Measurements from ENCODE around the gene THEM4.
"Not testable (repeated sequence)": the region's sequence is repeated elsewhere in the genome, so short reads cannot be mapped to it uniquely, and the experiment has no call there.

The THEM4 gene

DNA sequence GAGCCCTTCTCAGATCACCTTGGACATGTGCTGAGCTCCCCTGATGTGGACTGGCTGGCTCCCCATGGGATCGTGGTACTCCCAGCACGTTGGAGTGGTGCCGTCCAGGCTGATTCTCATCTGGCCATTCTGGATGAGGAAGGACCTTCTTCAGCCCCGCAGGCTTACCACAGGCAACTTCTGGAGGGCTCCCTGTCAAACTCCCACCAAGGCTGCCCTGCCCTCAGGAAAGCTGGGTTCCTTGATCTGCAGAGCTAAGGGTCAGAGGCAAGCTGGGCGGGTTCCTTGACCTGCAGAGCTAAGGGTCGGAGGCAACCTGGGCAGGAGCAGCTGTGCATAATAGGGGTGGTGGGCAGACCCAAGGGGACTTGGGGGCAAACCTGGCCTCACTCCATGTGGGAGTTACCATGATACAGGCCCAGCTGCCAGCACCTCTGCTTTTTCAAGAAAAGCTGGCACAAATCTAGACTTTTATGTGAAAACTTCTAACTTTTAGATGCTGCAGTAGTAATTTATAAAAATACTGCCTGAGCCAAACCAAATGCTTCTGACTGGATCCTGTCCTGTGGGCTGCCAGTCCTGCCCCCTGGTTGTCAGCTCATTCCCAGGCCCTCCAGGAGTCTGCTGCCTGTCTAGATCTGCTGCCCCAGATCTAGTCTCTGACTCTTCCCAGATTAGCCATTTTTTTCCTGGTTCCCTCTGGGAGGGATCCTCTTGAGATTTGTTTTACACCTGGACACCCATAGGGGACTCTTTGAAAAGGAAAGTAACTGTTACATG lies 50.2 kb downstream of the THEM4 start:
- no peak for DNase-seq (ENCODE audit: low read depth)

GRCh38 chr1:151858030-151858746 lies 51.1 kb downstream of the THEM4 start:
- DNase-seq (ENCODE audit: low read depth): no peak

GRCh38 chr1:151855933-151856332 lies 53.4 kb downstream of the THEM4 start:
- no peak for DNase-seq (ENCODE audit: low read depth)

DNA sequence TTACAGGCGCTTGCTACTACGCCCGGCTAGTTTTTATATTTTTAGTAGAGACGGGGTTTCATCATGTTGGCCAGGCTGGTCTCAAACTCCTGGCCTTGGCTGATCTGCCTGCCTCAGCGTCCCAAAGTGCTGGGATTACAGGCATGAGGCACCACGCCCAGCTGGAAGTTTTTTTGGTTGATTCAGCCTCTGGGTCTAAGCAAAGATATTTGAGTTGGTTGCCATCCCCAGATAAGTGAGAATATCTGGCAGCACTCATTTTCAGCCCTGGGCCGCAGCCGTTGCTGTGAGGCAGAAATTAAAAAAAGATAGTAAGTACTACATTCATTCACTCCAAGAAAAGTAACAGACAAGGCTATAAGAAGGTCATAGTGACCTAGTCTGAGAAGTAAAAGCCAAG lies 53.8 kb downstream of the THEM4 start:
- DNase-seq (ENCODE audit: low read depth): not testable (repeated sequence)

GRCh38 chr1:151854658-151855057 lies 54.7 kb downstream of the THEM4 start:
- DNase-seq (ENCODE audit: low read depth): no peak

DNA sequence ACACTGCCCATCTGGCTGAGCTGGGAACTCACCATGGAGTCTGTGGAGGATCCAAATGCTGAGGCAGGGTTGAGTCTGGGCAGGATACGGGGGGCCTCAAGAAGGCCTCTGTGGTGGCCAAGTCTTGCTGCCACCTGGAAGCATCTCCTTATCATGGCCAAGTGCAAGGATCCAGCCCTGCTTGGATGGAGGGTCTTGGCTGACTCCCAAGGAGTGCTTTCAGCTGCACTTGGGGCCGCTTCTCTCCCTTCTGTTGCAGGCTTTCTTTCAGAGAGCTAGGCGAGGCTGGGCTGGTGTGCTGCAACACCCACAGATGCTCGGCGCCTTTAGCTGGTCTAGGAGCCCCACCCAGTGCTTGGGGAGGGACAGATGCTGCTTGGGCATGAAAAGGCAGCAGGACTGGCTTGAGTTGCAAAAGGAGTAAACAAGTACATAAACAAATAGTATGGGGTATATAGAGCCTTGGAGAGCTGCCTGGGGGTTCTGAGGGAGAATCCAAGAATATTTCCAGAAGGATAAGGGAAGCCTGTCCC lies 55.8 kb downstream of the THEM4 start, which contains the start of gene THEM5:
Gene THEM5, minus strand, starts transcription at position 302 of the 533 bp plus-strand sequence. Its CDS starts 147 bp downstream, at position 155.
- DNase-seq (ENCODE audit: low read depth): no peak

DNA sequence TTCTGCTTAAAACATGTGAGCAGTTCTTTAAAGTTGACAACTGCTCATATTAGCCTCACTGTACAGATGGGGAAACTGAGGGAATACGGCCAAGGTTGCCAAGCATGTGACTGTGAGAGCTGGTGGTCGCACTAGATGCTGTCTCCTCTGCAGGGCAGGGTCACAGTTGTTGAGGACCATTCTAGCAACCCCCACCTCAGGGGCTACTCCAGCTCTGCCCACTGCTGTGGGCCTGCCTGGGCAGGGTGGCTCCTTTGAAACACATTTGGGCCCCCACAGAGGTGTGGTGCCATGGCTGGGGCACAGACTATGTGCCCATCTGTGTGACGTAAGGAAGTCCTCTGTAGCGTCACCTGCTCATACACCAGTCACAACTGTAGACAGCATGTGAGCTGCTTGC lies 56.6 kb downstream of the THEM4 start:
- no peak for DNase-seq (ENCODE audit: low read depth)

DNA sequence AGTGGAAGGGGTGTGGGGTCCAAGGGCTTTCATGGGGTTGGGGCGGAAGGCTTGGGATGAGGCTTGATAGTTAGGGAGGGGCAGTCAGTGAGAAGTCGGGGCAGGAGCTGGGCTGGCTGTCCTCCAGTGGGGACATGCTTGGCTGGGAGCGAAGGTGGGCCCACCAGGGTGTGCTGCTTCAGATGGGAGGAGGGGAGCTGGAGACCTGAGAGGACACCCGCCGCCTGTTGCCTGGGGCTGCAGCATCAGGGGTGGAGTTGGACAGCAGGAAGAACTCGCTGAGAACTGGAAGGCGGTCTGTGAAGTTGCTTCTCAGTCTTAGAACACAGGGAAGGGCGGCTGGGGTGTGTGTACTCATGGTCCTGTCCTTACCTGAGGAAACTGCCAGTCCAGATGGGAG lies 57.4 kb downstream of the THEM4 start:
- DNase-seq (ENCODE audit: low read depth): no peak

- no peak for DNase-seq (ENCODE audit: low read depth)
These were observed 59.4 kb downstream of the THEM4 start for GRCh38 chr1:151849871-151850270.

DNA sequence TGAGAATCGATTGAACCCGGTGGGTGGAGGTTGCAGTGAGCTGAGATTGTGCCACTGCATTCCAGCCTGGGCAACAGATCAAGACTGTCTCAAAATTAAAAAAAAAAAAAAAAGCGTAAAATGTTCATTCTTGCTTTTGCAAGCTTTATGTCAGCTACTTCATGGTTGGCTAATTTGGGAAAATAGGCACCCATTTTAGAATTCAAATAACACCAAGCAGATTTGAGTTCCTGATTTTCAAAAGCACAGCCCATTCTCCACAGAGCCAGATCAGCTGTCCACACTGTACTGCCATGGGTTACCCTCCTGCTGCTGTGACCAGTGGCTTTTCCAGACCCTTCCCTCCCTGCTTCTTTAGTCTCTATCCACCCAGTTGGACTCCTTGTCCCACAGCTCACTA lies 60.2 kb downstream of the THEM4 start:
- DNase-seq (ENCODE audit: low read depth): no peak

DNA sequence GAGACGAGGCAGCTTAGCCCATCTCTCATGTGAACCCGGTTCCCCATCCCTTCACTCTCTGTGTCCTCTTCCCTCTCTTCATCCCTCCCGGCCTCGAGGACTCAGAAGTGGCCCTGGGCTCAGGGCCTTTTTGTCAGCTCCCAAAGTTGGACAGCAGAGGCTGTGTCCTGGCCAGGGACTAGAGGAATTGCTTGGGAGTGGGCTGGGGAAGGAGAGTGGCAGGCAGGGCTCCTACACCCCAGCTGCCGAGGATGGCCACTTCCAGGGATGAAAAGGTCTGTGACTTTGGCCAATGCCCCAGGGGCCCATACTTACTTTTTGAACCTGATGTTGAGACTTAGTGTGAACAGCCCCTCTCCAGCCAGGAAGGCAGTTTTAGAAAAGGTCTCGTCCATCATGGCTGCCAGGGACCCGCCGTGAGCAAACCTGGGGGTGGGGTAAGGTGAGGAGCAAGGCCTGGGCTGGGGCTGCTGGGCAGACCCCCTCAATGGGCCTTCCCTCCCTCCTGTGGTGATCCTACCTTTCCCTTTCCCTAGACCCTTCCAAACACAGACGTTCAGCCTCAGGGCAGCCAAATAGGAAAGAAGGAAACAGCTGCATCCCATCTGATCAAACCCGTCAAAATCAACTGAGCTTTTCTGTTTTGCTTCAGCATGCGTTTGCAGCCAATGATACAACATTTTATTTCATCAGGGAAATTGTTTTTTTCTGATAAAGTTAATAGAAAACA lies 61.3 kb downstream of the THEM4 start:
- DNase-seq (ENCODE audit: low read depth): no peak

GRCh38 chr1:151846686-151847237 lies 62.5 kb downstream of the THEM4 start:
- DNase-seq (ENCODE audit: low read depth): no peak

- DNase-seq (ENCODE audit: low read depth): no peak
These were observed 63.2 kb downstream of the THEM4 start for GRCh38 chr1:151846062-151846568.

GRCh38 chr1:151843398-151843797 lies 65.9 kb downstream of the THEM4 start:
- no peak for DNase-seq (ENCODE audit: low read depth)

DNA sequence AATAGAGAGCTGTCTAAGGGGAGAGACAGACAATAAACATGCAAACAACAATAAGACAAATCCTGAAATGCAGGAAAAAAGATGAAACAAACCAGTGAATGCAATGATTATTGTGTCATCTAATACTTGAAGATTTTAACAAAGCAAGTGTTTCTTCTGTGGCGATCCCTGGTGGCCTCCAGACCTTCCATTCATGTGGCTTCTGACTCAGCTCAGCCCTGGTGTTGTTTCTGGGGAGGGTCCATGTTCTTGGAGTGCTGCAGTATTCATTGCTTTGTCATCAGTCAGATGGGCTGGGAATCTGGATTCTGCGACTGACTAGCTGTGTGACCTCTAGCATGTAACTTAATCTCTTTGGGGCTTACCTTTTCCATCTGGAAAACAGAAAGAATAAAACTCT lies 68.2 kb downstream of the THEM4 start:
- DNase-seq (ENCODE audit: low read depth): no peak

DNA sequence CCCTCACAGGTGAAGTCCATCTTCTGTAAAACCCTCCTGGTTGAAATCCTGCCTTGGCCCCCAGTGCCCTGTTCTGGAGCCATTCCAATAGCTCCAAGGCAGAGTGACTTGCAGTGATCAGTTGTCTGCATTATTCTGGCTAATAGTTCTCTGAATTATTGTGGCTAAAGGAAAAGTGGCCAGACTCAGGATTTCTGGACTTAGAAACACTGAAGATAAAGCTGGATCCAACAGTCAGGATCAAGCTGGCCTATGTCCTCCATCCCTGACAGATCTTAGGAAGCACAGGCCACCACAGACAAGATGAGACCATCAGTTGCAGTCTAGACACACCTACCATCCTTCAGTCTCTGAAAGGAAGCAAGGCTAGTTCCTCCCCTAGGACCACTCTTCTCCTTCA lies 68.9 kb downstream of the THEM4 start:
- DNase-seq (ENCODE audit: low read depth): no peak

GRCh38 chr1:151839457-151840403 lies 69.6 kb downstream of the THEM4 start, which contains the start of gene C2CD4D:
TSS of gene C2CD4D (minus strand) at chr1:151839820. CDS start at chr1:151838989, 831 bp downstream.
- DNase-seq (ENCODE audit: low read depth): no peak

DNA sequence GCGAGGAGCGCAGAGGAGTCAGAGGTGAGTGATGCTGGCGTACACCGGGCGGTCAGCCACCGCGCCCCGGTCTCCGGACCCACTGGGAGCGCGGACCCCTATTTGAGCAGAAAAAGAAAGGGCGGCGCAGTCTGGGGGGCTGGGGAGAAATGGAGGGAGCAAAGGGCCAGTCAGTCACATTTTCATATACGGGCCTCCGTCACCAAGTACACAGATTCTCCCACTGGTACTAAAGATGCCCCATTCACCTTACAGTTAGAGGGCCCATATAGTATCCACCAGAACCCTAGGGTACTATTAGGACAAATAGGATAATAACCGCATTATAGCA lies 70.3 kb downstream of the THEM4 start:
- DNase-seq (ENCODE audit: low read depth): no peak

DNA sequence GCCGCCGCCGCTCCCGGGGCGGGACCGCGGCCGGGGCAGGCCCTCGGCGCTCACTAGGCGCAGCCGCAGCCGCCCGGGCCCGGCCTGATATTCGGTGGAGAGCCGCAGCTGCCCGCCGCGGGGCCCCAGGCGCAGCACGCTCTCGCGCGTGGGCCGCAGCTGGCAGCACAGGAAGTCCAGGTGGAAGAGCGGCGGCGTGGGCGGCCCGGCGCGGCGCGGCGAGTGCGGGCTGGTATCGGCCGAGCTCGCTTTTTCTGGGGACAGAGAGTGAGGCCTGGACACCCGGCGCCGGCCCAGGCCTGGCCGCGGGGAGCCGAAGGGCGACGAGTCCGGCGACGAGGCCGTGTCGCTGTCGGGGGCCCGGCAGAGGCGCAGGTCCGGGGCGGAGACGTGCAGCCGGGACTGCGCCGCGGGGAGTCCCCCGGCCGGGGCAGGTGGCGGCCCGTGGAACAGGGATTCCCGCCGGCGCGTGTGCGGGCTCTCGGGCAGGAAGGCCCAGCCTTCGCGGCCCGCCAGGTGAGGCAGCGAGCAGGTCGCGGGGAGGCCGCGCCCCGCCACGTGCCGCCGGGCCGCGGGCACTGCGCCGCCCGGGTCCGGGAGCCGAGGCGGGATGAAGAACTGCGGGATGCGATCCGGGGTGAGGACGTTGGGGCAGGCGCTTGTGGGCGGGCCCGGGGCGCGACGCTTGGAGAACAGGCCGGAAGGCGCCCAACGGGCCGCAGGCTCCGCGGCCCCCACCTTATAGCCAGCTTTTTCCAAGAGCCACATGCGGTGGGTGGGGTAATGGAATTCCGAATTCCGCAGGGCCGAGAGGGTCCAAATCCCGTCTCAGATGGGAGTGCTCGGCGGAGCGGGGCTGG lies 70.9 kb downstream of the THEM4 start:
- DNase-seq (ENCODE audit: low read depth): no peak

- no peak for DNase-seq (ENCODE audit: low read depth)
These were observed 71.5 kb downstream of the THEM4 start for GRCh38 chr1:151837884-151838221.
